Gastroesophageal sphincter (tissue), 3 donors: ENCODE measurements around the gene ISCU.

Experiments
- EP300 ChIP-seq: sonication (generic); formaldehyde crosslinking; IDR thresholded peaks from one replicate; pipeline ENCODE4 v1.6.1; 2017; ENCODE audit warnings: antibody characterized with exemption, mild to moderate bottlenecking
- POLR2A ChIP-seq, 2 donors: fragments of 450-650 bp; IDR thresholded peaks; one replicate each; pipeline ENCODE4 v1.6.1; 2017; ENCODE audit warnings: antibody characterized with exemption in 2 of 2, mild to moderate bottlenecking in 2 of 2, moderate library complexity in 1 of 2
- POLR2AphosphoS5 ChIP-seq: sonication (generic); formaldehyde crosslinking; IDR thresholded peaks from one replicate; pipeline ENCODE4 v1.6.1; 2017; ENCODE audit warnings: antibody characterized with exemption
- TF ChIP-seq, protein P1 (sequence below), 4 experiments: fragments of 200-600 bp in 2 of 4; fragments of 450-650 bp in 2 of 4; sonication (generic) in 1 of 4; IDR thresholded peaks; one replicate each; pipeline ENCODE4 v1.5.1; 2017 to 2019; ENCODE audit warnings: antibody characterized with exemption in 4 of 4, mild to moderate bottlenecking in 2 of 4, moderate library complexity in 2 of 4

DNA sequence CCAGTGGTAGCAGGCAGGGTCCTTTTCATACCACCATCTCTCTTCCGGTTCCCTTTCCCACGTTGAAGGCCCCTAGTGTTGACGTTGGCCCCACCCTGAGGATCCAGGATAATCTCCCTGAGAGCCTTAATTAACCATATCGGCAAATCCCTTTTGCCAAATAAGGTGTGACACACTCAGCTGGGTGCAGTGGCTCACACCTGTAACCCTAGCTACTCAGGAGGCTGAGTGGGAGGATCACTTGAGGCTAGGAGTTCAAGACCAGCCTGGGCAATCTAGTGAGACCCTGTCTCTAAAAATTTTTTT is 38.3 kb downstream of the ISCU start:
- TF ChIP-seq POLR2A (IDR thresholded peaks at IDR 0.05), result no peak
- TF ChIP-seq, protein P1, sequence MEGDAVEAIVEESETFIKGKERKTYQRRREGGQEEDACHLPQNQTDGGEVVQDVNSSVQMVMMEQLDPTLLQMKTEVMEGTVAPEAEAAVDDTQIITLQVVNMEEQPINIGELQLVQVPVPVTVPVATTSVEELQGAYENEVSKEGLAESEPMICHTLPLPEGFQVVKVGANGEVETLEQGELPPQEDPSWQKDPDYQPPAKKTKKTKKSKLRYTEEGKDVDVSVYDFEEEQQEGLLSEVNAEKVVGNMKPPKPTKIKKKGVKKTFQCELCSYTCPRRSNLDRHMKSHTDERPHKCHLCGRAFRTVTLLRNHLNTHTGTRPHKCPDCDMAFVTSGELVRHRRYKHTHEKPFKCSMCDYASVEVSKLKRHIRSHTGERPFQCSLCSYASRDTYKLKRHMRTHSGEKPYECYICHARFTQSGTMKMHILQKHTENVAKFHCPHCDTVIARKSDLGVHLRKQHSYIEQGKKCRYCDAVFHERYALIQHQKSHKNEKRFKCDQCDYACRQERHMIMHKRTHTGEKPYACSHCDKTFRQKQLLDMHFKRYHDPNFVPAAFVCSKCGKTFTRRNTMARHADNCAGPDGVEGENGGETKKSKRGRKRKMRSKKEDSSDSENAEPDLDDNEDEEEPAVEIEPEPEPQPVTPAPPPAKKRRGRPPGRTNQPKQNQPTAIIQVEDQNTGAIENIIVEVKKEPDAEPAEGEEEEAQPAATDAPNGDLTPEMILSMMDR (IDR thresholded peaks at IDR 0.05), result no peak
- TF ChIP-seq EP300, result no peak
- TF ChIP-seq POLR2AphosphoS5, result no peak
